ENCODE measurements around the gene MRPL34. TPM values are rescaled to one million over a fixed set of nuclear protein-coding genes. Genes with fewer than 3 reads are reported as not detected.

MRPL34 gene
- polyA plus RNA-seq, 1 donor, result 47.2 TPM

GRCh38 chr19:17309198-17309964 is 3.7 kb downstream of the MRPL34 start, which contains the start of gene DDA1:
Gene DDA1, plus strand, starts transcription at chr19:17309563. Its CDS starts 92 bp downstream, at chr19:17309655.
- H3K27ac ChIP-seq (ENCODE audit: low read length), result peak within 1 kb of the TSS; percentile 14
- DNase-seq, result peak; percentile 100
- WGBS (ENCODE audit: insufficient coverage, low lambda C conversion rate), result no CpG with 5 or more reads among the region's 46 CpGs
- peaks cover 21% of the 10 kb centered on the region for H3K4me1 ChIP-seq (ENCODE audit: control insufficient read depth, insufficient read depth, low read length)
- no peaks in the 10 kb centered on the region for H3K27me3 ChIP-seq (ENCODE audit: control insufficient read depth, insufficient read depth, low read length)
- peak within 1 kb of the TSS; percentile 96 for H3K4me3 ChIP-seq (ENCODE audit: low read length)
- peaks cover 18% of the 10 kb centered on the region for H3K36me3 ChIP-seq (ENCODE audit: control insufficient read depth, insufficient read depth, low read length)
- no peaks in the 10 kb centered on the region for H3K9me3 ChIP-seq (ENCODE audit: control insufficient read depth, low read depth, low read length)

- peaks cover 18% of the 10 kb centered on the region for H3K4me1 ChIP-seq (ENCODE audit: control insufficient read depth, insufficient read depth, low read length)
- H3K36me3 ChIP-seq (ENCODE audit: control insufficient read depth, insufficient read depth, low read length), result peaks cover 24% of the 10 kb centered on the region
- WGBS (ENCODE audit: insufficient coverage, low lambda C conversion rate), result no CpG with 5 or more reads among the region's 23 CpGs
- H3K27ac ChIP-seq (ENCODE audit: low read length), result no peak overlapping the region
- no peak for DNase-seq
- H3K27me3 ChIP-seq (ENCODE audit: control insufficient read depth, insufficient read depth, low read length), result no peaks in the 10 kb centered on the region
- H3K9me3 ChIP-seq (ENCODE audit: control insufficient read depth, low read depth, low read length), result no peaks in the 10 kb centered on the region
- peak overlapping the region; percentile 96 for H3K4me3 ChIP-seq (ENCODE audit: low read length)
These were observed 4.3 kb downstream of the MRPL34 start for GRCh38 chr19:17309965-17310461.

- no peaks in the 10 kb centered on the region for H3K27me3 ChIP-seq (ENCODE audit: control insufficient read depth, insufficient read depth, low read length)
- peaks cover 10% of the 10 kb centered on the region for H3K4me1 ChIP-seq (ENCODE audit: control insufficient read depth, insufficient read depth, low read length)
- no peaks in the 10 kb centered on the region for H3K9me3 ChIP-seq (ENCODE audit: control insufficient read depth, low read depth, low read length)
- WGBS (ENCODE audit: insufficient coverage, low lambda C conversion rate), result no CpG with 5 or more reads among the region's 11 CpGs
- H3K27ac ChIP-seq (ENCODE audit: low read length), result no peak overlapping the region
- DNase-seq, result no peak
- H3K4me3 ChIP-seq (ENCODE audit: low read length), result no peak overlapping the region
- H3K36me3 ChIP-seq (ENCODE audit: control insufficient read depth, insufficient read depth, low read length), result peaks cover 32% of the 10 kb centered on the region
These were observed 6.0 kb downstream of the MRPL34 start for GRCh38 chr19:17311455-17312188.

- Histone ChIP-seq H3K4me1 (ENCODE audit: control insufficient read depth, insufficient read depth, low read length) (peaks cover 8% of the 10 kb centered on the region), H3K9me3 (ENCODE audit: control insufficient read depth, low read depth, low read length) (no peaks in the 10 kb centered on the region), H3K27me3 (ENCODE audit: control insufficient read depth, insufficient read depth, low read length) (no peaks in the 10 kb centered on the region), H3K4me3 (ENCODE audit: low read length) (no peak overlapping the region), H3K27ac (ENCODE audit: low read length) (no peak overlapping the region), H3K36me3 (ENCODE audit: control insufficient read depth, insufficient read depth, low read length) (peaks cover 32% of the 10 kb centered on the region)
- DNase-seq, result no peak
- WGBS (ENCODE audit: insufficient coverage, low lambda C conversion rate), result no CpG with 5 or more reads among the region's 20 CpGs
These were observed 6.8 kb downstream of the MRPL34 start for GRCh38 chr19:17312189-17313113.

- H3K4me3 ChIP-seq (ENCODE audit: low read length), result no peak overlapping the region
- DNase-seq, result peak in 1 of 2 donors; percentile 1
- peaks cover 36% of the 10 kb centered on the region for H3K36me3 ChIP-seq (ENCODE audit: control insufficient read depth, insufficient read depth, low read length)
- H3K27me3 ChIP-seq (ENCODE audit: control insufficient read depth, insufficient read depth, low read length), result no peaks in the 10 kb centered on the region
- H3K9me3 ChIP-seq (ENCODE audit: control insufficient read depth, low read depth, low read length), result no peaks in the 10 kb centered on the region
- H3K27ac ChIP-seq (ENCODE audit: low read length), result no peak overlapping the region
- no CpG with 5 or more reads among the region's 19 CpGs for WGBS (ENCODE audit: insufficient coverage, low lambda C conversion rate)
- H3K4me1 ChIP-seq (ENCODE audit: control insufficient read depth, insufficient read depth, low read length), result peaks cover 8% of the 10 kb centered on the region
These were observed 8.4 kb downstream of the MRPL34 start for GRCh38 chr19:17314007-17314593.

GRCh38 chr19:17318966-17319365 is 13.3 kb downstream of the MRPL34 start:
- Histone ChIP-seq H3K27me3 (ENCODE audit: control insufficient read depth, insufficient read depth, low read length) (no peaks in the 10 kb centered on the region), H3K9me3 (ENCODE audit: control insufficient read depth, low read depth, low read length) (no peaks in the 10 kb centered on the region), H3K36me3 (ENCODE audit: control insufficient read depth, insufficient read depth, low read length) (peaks cover 47% of the 10 kb centered on the region), H3K27ac (ENCODE audit: low read length) (no peak overlapping the region), H3K4me3 (ENCODE audit: low read length) (no peak overlapping the region), H3K4me1 (ENCODE audit: control insufficient read depth, insufficient read depth, low read length) (no peaks in the 10 kb centered on the region)
- no peak for DNase-seq
- no CpG with 5 or more reads among the region's 6 CpGs for WGBS (ENCODE audit: insufficient coverage, low lambda C conversion rate)

- Histone ChIP-seq H3K4me1 (ENCODE audit: control insufficient read depth, insufficient read depth, low read length) (no peaks in the 10 kb centered on the region), H3K36me3 (ENCODE audit: control insufficient read depth, insufficient read depth, low read length) (peaks cover 40% of the 10 kb centered on the region), H3K27ac (ENCODE audit: low read length) (no peak overlapping the region), H3K9me3 (ENCODE audit: control insufficient read depth, low read depth, low read length) (no peaks in the 10 kb centered on the region), H3K27me3 (ENCODE audit: control insufficient read depth, insufficient read depth, low read length) (no peaks in the 10 kb centered on the region), H3K4me3 (ENCODE audit: low read length) (no peak overlapping the region)
- whole genome bisulfite sequencing (ENCODE audit: insufficient coverage, low lambda C conversion rate), result no CpG with 5 or more reads among the region's 40 CpGs
- DNase-seq, result no peak
These were observed 14.0 kb downstream of the MRPL34 start for GRCh38 chr19:17319473-17320238.

- H3K27me3 ChIP-seq (ENCODE audit: control insufficient read depth, insufficient read depth, low read length), result no peaks in the 10 kb centered on the region
- DNase-seq, result no peak
These were observed 14.8 kb downstream of the MRPL34 start for GRCh38 chr19:17320435-17320834.

GRCh38 chr19:17321655-17322489 is 16.2 kb downstream of the MRPL34 start:
- H3K27ac ChIP-seq (ENCODE audit: low read length), result no peak overlapping the region
- peaks cover 30% of the 10 kb centered on the region for H3K36me3 ChIP-seq (ENCODE audit: control insufficient read depth, insufficient read depth, low read length)
- no peaks in the 10 kb centered on the region for H3K9me3 ChIP-seq (ENCODE audit: control insufficient read depth, low read depth, low read length)
- no peaks in the 10 kb centered on the region for H3K4me1 ChIP-seq (ENCODE audit: control insufficient read depth, insufficient read depth, low read length)
- H3K4me3 ChIP-seq (ENCODE audit: low read length), result no peak overlapping the region
- WGBS (ENCODE audit: insufficient coverage, low lambda C conversion rate), result no CpG with 5 or more reads among the region's 19 CpGs
- DNase-seq, result no peak
- no peaks in the 10 kb centered on the region for H3K27me3 ChIP-seq (ENCODE audit: control insufficient read depth, insufficient read depth, low read length)

More at GRCh38 chr19:17320435-17320834, 14.8 kb downstream of the MRPL34 start:
- Histone ChIP-seq H3K9me3 (ENCODE audit: control insufficient read depth, low read depth, low read length) (no peaks in the 10 kb centered on the region), H3K4me3 (ENCODE audit: low read length) (no peak overlapping the region), H3K4me1 (ENCODE audit: control insufficient read depth, insufficient read depth, low read length) (no peaks in the 10 kb centered on the region), H3K36me3 (ENCODE audit: control insufficient read depth, insufficient read depth, low read length) (peaks cover 37% of the 10 kb centered on the region), H3K27ac (ENCODE audit: low read length) (no peak overlapping the region)
- no CpG with 5 or more reads among the region's 11 CpGs for whole genome bisulfite sequencing (ENCODE audit: insufficient coverage, low lambda C conversion rate)

Data from large intestine (tissue), 3 donors.